ENCODE results near the gene MACROD1. TPM values are rescaled to one million over a fixed set of nuclear protein-coding genes. Genes with fewer than 3 reads are reported as not detected.

MACROD1 gene, protein sequence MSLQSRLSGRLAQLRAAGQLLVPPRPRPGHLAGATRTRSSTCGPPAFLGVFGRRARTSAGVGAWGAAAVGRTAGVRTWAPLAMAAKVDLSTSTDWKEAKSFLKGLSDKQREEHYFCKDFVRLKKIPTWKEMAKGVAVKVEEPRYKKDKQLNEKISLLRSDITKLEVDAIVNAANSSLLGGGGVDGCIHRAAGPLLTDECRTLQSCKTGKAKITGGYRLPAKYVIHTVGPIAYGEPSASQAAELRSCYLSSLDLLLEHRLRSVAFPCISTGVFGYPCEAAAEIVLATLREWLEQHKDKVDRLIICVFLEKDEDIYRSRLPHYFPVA
- total RNA-seq: 22.1 and 26.0 TPM in 2 replicates

DNA sequence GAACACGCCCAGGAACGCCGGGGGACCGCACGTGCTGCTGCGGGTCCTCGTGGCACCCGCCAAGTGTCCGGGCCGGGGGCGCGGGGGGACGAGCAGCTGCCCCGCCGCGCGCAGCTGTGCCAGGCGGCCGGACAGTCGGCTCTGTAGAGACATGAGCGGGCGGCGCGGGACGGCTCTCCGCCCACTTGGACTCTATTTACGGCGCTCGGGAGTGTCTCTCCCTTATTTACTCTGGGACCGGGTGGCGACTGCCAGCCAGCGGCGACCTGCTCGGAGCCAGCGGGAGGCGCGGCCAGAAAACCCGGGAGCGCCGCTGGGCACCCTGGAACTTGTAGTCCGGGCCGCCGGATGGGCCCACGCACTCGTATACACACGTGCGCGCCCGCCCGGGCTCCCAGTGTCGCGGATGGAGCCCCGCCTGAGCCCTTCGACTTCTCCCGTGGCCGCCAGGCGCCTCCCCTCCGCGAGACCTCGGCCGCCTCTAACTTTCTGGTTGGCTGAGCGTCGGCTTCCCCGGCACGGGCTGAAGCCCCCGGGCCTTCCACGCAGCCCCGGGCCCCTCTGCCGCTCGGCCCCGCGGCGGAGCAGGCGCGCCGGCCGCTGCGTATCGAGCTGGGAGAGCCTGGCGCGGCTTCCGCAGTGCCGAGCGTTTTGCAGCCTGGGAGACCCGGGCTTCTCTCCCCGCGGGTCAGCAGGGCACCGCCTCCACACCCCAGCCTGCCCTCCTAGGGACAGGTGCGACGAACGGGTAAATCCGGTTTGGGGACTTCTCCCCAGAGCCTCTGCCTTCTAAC is at the start of gene MACROD1:
Gene MACROD1 (minus strand): TSS at position 272 of the 794 bp plus-strand sequence. CDS start 119 bp downstream, at position 153.
- DNase-seq (ENCODE audit: extremely low read depth, low read depth, low spot score): no peak

DNA sequence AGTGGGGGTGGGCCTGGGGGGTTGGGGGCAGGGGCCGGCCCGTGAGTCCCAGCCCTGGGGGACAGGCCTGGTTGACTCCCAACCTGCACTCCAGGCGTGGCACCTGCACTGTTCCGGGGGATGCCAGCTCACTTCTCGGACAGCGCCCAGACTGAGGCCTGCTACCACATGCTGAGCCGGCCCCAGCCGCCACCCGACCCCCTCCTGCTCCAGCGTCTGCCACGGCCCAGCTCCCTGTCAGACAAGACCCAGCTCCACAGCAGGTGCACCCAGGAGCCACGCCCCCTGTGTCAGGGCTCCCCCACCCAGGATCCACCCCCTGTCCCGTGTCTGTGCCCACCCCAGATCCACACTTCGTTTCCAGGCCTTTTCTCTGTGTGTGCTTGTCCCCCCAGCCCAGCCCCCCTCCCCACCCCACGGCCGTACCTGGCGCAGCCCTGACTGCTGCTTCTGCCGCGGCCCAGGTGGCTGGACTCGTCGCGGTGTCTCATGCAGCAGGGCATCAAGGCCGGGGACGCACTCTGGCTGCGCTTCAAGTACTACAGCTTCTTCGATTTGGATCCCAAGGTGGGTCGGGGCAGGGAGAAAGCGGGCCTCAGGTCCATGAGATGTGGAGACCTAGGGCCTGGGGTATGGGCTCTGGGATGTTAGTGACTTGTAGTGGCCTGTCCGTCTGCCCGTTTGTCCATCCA is 45.4 kb upstream of the MACROD1 start:
- no peak for DNase-seq (ENCODE audit: extremely low read depth, low read depth, low spot score)

DNA sequence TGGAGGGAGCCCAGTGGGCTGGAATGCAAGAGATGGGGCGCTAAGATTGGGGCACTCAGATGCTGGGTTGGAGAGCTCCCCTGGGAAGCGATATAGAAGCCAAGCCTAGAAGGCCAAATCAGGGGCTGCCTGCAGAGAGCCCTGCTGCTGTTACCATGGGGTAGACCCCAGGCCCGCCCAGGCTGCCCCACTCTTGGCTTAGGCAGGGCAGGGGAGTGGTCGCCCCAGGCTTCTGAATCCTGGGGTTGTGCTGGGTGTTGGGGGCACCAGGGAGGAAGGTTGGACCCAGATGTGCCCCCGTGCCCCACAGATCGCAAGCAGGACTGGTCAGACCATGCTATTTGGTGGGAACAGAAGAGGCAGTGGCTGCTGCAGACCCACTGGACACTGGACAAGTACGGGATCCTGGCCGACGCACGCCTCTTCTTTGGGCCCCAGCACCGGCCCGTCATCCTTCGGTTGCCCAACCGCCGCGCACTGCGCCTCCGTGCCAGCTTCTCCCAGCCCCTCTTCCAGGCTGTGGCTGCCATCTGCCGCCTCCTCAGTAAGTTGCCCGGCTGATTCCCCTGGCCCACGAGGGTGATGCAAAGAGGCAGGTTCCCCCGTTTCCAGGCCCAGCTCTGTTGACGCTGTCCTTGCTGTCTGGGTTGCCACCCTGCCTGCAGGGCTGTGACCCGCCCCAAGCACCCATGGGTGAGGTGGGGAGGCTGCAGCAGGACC is 44.5 kb upstream of the MACROD1 start:
- no peak for DNase-seq (ENCODE audit: extremely low read depth, low read depth, low spot score)

DNA sequence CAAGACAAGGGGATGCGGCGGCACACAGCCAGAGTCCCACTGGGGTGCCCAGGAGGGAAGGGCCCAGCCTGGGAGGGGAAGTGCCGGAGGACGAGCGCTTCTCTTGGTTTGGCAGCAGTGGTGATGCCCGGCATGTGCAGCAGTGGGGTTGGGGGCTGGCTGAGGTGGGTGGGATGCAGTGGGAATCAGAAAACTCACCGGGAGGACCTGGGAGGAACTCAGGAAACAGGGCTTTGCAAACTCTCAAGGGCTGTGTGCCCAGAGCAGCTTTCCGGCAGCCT is 43.6 kb upstream of the MACROD1 start:
- DNase-seq (ENCODE audit: extremely low read depth, low read depth, low spot score): no peak

DNA sequence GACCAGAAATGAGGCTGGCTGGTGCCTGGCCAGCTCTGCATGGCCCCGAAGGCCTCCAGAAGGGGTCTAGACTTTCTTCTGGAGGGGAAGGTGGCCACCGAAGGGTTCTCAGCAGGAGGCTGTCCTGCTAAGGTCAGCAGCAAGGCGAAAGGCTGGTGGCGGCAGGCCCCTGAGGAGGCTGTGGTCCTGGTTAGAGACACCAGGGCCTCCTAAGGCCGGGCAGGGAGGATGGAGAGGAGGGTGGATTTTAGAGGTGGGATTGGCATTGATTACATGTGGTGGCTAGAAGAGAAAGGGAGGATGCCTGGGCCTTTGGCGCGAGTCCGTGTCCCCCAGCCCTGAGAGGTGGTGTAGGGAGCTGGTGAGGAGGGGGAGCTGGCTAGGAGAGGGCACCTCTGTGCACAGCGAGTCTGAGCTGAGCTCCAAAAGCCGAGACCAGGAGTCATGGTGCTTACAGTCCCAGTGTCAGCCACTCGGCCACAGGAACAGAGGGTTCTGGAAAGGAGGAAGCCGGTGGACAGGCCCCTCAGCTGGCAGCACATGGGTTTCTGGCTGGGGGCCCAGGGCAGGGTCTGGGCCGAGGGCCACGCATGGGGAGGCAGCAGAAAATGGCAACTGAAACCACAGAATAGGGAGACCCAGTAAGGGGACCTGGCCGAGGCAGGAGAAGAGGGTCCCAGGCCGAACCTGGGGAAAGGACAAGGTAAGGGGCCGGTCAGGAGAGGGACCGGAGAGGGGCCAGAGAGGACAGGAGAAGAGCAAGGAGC is 43.1 kb upstream of the MACROD1 start:
- DNase-seq (ENCODE audit: extremely low read depth, low read depth, low spot score): no peak

DNA sequence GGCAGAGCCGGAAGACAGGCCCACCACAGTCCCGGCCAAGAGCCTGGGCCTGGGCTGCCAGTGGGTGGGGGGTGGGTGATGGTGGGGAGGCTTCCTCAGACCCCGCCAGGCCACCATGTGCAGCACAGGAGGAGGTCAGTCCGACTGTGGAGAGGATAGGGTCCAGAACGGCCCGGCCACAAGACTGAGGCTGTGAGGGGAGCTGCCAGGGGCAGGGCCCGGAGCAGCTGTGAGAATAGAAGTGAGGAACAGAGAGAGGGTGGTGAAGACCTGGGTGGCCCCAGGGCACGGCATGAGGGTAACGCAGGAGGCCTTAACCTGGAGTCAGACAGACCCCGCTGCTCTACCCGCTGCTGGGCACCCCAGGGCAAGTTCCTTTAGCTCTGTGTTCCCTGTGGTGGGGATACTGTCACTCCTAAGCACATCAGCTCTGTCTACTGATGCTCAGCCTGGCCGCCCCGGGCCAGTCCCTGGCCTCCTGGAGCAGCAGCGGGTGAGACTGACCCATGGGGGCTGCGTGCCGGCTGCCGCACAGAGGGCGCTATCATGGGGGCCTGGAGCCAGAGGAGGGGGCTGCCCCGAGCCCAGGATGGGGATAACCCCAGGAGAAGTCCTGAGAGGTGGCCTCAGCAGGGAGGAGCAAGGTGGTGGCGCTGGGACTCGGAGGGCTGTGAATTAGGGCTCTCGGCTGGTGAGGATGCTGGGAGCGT is 42.3 kb upstream of the MACROD1 start:
- DNase-seq (ENCODE audit: extremely low read depth, low read depth, low spot score): no peak

DNA sequence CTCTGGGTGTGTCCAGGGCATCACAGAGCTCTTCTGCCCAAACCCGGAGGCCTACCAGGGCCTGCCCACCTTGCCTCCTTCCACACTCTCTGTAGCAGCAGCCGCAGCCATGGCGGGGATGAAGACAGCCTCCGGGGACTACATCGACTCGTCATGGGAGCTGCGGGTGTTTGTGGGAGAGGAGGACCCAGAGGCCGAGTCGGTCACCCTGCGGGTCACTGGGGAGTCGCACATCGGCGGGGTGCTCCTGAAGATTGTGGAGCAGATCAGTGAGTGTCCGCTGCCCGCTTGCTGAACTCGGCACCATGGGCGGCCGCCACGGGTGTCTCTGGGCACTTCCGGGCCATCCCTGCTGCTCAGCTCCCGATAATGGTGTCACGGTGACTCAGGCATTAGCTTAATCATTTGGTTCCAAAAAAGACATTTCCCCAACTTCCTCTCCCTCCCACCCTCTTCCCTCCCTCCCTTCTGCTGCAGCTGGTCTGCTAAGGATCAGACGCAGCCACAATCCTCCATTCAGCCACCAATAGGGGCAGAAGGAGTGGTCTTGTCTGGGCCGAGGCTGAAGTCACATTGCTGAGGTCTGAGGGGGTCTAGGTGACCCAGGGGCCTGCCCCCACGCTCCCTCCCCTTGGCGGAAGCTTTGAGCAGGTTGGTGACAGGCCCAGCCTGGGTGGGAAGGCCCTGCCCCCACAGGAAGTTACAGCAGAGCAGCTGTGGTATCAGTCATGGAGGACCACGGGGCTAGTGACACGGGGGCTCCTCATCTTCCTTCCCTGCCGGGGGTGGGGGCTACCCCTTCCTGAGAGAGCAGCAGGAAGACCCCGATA is 41.6 kb upstream of the MACROD1 start:
- DNase-seq (ENCODE audit: extremely low read depth, low read depth, low spot score): no peak

DNA sequence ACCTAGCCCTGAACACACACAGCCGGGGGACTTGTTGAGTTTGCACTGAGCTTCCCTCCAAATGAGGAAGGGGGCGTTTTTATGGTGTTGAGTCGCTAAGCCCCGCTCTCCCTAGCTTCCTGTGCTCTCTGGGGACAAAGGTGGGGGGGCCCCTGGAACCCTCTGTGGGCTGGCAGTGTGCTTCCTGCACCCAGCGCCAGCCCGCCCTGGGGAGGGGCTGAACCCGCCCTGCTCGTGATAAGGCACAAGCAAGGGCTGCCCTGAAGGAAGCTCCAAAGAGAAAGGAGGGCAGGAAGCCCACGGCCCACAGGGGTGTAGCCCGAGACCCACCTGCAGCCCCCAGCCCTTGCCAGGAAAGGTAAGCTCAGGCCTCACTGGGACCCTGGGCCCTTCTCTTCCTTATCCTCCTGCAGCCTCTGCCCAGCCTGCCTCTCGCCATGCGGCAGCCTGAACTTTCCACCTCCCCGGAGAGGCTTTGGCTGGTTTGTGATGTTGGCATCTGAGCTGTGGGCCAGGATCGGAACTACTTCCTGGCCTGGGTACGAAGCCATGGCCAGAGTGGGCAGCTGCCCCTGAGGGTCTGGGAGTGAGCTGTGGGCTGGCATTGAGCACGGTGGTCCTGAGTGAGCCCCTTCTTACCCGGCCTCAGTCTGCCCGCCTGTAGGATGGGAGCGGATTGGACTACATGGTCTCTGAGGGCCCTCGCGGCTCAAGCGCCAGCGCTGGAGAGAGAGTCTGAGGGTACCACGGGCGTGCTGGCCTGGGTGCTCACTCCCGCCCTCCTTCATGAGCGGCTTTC is 40.7 kb upstream of the MACROD1 start, which contains the start of gene FERMT3:
Gene FERMT3 (plus strand): TSS at position 265 of the 799 bp plus-strand sequence. CDS start 644 bp downstream, outside the sequence.
- DNase-seq (ENCODE audit: extremely low read depth, low read depth, low spot score): no peak

DNA sequence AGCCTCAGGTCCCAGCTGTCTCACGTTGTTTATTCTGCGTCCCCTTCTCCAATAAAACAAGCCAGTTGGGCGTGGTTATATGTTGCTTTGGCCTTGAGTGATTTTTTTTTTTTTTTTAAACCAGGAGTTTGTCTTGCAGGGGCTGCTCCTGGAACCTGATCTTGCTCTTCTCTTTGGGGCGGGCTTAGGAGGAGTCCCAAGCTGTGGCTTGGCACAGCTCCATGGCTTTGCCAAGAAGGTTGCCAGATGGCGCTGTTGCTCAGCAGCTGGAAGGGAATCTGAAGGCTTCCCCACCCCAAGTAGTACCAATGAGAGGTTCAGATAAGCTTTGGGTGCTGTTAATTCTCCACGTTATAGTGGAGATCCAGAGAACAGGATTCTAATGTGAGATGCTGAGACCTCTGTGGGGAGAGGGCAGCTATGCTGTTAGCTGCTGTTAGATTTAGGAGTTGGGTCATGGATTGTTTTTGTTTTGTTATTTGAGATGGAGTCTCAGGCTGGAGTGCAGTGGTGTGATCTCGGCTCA is 38.6 kb upstream of the MACROD1 start:
- peak; percentile 70 for DNase-seq (ENCODE audit: extremely low read depth, low read depth, low spot score)

DNA sequence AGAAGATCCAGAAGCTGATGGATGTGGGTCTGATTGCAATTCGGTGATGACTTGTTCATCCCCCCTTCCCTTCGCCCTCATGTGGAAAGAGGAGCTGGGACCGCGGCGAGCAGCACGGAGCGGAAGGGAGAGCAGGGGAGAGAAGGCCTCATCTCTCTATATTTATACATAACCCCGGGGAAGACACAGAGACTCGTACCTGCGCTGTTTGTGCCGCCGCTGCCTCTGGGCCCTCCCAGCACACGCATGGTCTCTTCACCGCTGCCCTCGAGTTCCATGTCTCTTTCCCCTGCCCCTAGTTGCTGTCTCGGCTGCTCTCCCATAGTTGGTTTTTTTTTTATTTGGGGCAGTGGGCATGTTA is 38.1 kb upstream of the MACROD1 start:
- DNase-seq (ENCODE audit: extremely low read depth, low read depth, low spot score): no peak

DNA sequence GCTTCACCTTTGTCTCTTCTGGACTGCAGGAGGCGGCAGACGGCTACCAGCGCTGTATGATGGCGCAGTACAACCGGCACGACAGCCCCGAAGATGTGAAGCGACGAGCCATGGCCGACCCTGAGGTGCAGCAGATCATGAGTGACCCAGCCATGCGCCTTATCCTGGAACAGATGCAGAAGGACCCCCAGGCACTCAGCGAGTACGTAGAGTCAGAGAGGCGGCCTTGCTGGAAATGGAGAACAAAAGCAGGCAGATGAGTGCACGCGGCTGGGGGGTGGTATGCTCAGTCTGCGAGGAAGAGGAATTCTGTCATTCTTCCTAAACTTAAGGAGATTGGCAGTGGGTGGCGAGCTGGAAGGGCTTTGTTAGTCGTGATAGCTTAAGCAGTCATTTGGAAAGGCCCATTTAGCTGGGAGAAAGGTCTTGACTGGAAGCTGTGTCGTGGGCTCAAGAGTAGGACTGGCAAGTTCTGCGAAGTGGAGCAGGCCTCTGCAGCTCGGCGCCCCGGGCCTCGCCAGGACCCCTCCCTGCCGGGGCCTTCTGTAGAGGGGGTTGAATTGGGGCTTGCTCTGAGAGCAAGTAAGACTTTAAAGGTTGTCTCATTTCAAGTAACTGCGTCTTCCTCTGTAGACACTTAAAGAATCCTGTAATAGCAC is 37.6 kb upstream of the MACROD1 start:
- no peak for DNase-seq (ENCODE audit: extremely low read depth, low read depth, low spot score)

DNA sequence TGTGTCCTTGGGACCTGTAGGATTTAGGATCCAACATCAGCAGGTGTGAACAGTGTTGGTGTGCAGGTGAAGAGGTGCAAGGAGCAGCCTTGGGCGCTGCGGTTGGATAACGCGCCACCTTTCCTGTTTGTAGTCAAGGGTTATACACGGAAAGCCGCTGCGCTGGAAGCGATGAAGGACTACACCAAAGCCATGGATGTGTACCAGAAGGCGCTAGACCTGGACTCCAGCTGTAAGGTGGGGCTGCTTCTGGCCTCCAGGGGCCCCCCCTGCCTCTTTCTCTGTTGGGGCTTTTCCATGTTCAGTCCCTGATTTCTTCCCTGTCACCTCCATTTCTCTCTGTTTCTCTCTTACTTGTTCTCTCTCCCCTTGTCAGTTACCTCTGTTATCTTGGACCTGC is 37.1 kb upstream of the MACROD1 start:
- no peak for DNase-seq (ENCODE audit: extremely low read depth, low read depth, low spot score)

DNA sequence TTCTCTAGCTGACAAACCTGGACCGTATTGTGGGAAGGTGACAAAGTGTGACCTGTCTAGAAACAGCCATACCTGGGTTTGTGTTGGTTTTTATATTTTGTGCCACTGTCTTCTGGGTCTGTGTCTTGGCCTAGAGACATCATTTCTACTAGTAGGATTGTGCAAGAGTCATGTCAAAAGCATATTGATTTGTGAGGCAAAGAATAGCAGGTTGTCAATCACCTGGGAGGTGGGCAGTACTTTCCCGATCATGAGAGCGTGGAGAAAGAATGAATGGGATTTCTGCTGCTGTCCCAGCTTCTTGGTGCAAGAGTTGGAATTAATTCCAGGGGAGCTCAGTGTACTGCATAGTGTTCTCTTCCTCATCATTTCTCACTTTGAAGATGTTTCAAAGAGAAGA is 35.6 kb upstream of the MACROD1 start:
- no peak for DNase-seq (ENCODE audit: extremely low read depth, low read depth, low spot score)

DNA sequence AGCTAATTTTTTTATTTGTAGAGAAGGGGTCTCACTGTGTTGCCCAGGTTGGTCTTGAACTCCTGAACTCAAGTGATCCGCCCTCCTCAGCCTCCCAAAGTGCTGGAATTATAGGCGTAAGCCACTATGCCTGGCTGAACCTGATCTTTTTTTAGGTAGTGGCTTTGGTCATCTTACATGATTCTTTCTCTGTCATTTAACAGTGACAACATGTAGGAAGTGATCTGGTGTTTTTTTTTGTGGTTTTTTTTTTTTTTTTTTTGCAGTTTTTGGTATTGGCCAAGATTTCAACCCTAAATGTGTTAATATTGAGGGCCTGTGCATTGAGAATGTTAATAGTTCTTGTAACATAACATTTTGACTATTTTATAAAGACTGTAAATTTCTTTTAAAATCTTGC is 32.6 kb upstream of the MACROD1 start:
- DNase-seq (ENCODE audit: extremely low read depth, low read depth, low spot score): no peak

DNA sequence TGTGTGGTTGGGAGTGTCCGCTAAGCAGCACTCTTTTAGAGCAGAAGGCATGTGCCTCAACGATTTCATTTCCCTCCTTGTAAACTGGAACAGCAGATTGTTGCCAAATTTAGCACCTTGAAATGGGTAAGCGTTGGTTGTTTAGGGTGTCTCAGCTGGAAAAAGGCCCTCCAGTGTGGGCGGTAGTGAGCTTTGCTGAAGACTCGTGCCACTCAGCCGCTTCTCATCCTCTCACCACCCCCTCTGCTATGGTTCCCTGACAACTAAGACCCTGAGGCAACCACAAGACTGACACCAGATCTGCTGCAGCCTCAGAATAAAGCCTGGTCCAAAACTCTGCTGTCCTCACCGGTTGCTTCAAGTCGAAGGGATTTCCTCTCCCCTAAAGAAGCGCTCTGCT is 30.7 kb upstream of the MACROD1 start:
- DNase-seq (ENCODE audit: extremely low read depth, low read depth, low spot score): no peak

DNA sequence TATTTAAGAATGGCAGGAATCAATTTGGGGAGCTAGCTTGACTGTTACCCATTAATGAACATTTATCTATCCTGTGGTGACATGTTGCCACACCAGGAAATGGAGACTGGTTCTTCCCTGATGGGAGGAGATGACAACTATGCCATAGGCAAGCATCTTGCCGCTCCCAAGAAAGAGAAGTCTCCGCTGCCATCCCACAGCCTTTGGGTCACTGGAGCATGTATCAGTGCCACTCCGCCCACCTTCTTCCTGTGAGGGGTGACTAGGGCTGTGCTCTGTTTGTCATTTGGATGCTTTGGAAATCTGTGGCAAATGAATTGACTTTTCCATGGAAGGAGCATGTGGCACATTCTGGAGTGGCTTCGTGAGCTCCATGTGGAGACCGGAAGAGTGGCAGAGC is 26.5 kb upstream of the MACROD1 start:
- no peak for DNase-seq (ENCODE audit: extremely low read depth, low read depth, low spot score)

DNA sequence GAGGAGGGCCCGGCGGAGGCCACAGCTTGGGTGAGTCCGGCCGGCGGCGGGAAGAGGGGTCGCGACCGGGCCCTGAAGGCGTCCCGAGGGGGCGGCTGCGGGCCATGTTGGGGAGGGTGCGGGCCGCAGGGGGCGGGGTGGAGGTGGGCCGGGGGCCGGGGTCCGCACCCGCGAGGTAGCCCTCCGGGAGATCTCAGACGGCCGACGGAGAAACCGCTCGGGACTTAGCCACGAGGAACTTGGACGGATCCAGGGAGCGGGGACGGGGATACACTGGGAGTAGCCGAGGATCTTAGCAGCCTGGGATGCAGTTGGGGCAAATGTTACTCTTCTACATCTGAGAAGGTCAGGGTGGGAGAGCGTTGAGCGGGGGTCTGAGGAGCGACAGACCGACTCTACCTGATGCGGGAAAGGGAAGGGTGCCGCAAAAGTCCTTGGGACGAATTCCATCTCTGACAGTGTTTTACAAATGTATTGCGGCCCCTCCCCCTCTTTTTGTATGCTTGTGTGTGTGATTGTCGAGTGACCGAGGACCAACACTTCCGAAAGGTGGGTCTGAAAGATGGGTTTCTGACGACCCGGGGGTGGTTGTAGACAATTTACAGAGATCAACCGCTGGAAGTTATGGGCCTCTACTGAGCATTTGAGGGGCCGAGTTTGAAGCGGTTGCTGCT is 20.7 kb upstream of the MACROD1 start:
- no peak for DNase-seq (ENCODE audit: extremely low read depth, low read depth, low spot score)

Data from glomerular endothelial cell (primary cell).